Measurements from ENCODE around the gene SRMS. TPM values are rescaled to one million over a fixed set of nuclear protein-coding genes. Genes with fewer than 3 reads are reported as not detected.

Gene SRMS
- total RNA-seq, 4 donors from 2014 or later = not detected

GRCh38 chr20:63500902-63501817 is 46.4 kb downstream of the SRMS start:
- H3K9me3 ChIP-seq = no peaks in the 10 kb centered on the region
- intact Hi-C loops (cut with DNase I; ENCODE audit: low total_unique reads) = no loop called here
- ATAC-seq (peak; percentile 35 to 42), DNase-seq (peak; percentile 51 to 83)
- H3K36me3 ChIP-seq = no peaks in the 10 kb centered on the region
- H3K27me3 ChIP-seq = no peaks in the 10 kb centered on the region
- H3K4me1 ChIP-seq = peaks cover 27 to 42% of the 10 kb centered on the region in 2 donors
- TF ChIP-seq CTCF (IDR thresholded peaks at IDR 0.05 in 4 of 5, conservative IDR thresholded peaks at IDR 0.05 in 1 of 5) (no peak), POLR2A (IDR thresholded peaks at IDR 0.05) (no peak)
- peak overlapping the region; percentile 94 to 100 (median 98) for H3K27ac ChIP-seq
- H3K4me3 ChIP-seq = peak overlapping the region in 3 of 4 donors; percentile 18 to 88 (median 22)
- in situ Hi-C loops (cut with MboI; ENCODE audit: low sequenced_read_pairs in 4 of 4) = no loop called here

GRCh38 chr20:63500151-63500901 is 47.2 kb downstream of the SRMS start:
- Histone ChIP-seq H3K36me3 (peaks cover 0 to 5% of the 10 kb centered on the region in 2 donors), H3K4me3 (peak overlapping the region; percentile 17 to 88 (median 44)), H3K4me1 (peaks cover 35 to 51% of the 10 kb centered on the region in 2 donors), H3K27me3 (no peaks in the 10 kb centered on the region), H3K9me3 (no peaks in the 10 kb centered on the region), H3K27ac (peak overlapping the region; percentile 94 to 100 (median 98))
- DNase-seq = peak; percentile 73 to 87
- peak; percentile 37 to 47 for ATAC-seq
- intact Hi-C loops (cut with DNase I; ENCODE audit: low total_unique reads) (no loop called here), in situ Hi-C loops (cut with MboI; ENCODE audit: low sequenced_read_pairs in 4 of 4) (no loop called here)
- peak; percentile 91 to 96 for TF ChIP-seq POLR2A (IDR thresholded peaks at IDR 0.05)
- TF ChIP-seq CTCF (IDR thresholded peaks at IDR 0.05 in 4 of 5, conservative IDR thresholded peaks at IDR 0.05 in 1 of 5) = no peak

GRCh38 chr20:63499338-63499969 is 48.1 kb downstream of the SRMS start:
- peak in 1 of 2 donors; percentile 53 for DNase-seq
- Histone ChIP-seq H3K4me1 (peaks cover 35 to 60% of the 10 kb centered on the region in 2 donors), H3K27me3 (no peaks in the 10 kb centered on the region), H3K4me3 (peak overlapping the region; percentile 41 to 88 (median 60)), H3K9me3 (no peaks in the 10 kb centered on the region), H3K36me3 (peaks cover 0 to 14% of the 10 kb centered on the region in 2 donors), H3K27ac (peak overlapping the region; percentile 94 to 100 (median 98))
- in situ Hi-C loops (cut with MboI; ENCODE audit: low sequenced_read_pairs in 4 of 4) = no loop called here
- no peak for TF ChIP-seq CTCF (IDR thresholded peaks at IDR 0.05 in 4 of 5, conservative IDR thresholded peaks at IDR 0.05 in 1 of 5)
- TF ChIP-seq POLR2A (IDR thresholded peaks at IDR 0.05) = no peak
- intact Hi-C loops (cut with DNase I; ENCODE audit: low total_unique reads) = no loop called here
- no peak for ATAC-seq

- peak; percentile 9 to 17 for ATAC-seq
- peak in 4 of 5 experiments; percentile 44 to 64 (median 55) for TF ChIP-seq CTCF (IDR thresholded peaks at IDR 0.05 in 4 of 5, conservative IDR thresholded peaks at IDR 0.05 in 1 of 5)
- peak; percentile 87 to 89 for TF ChIP-seq POLR2A (IDR thresholded peaks at IDR 0.05)
- Histone ChIP-seq H3K9me3 (no peaks in the 10 kb centered on the region), H3K4me1 (peaks cover 35 to 64% of the 10 kb centered on the region in 2 donors), H3K27me3 (no peaks in the 10 kb centered on the region), H3K4me3 (peak within 1 kb of the TSS; percentile 67 to 88 (median 84)), H3K27ac (peak within 1 kb of the TSS; percentile 94 to 100 (median 98)), H3K36me3 (peaks cover 0 to 19% of the 10 kb centered on the region in 2 donors)
- in situ Hi-C loops (cut with MboI; ENCODE audit: low sequenced_read_pairs in 4 of 4) = no loop called here
- intact Hi-C loops (cut with DNase I; ENCODE audit: low total_unique reads) = no loop called here
- peak; percentile 58 to 84 for DNase-seq
Observed at GRCh38 chr20:63498960-63499337, 48.6 kb downstream of the SRMS start, which contains the start of gene EEF1A2. Gene EEF1A2 (minus strand): TSS chr20:63499083. CDS start chr20:63497763, 1,320 bp downstream.

Measured in gastrocnemius medialis (tissue), 4 donors.